Endodermal cell (in vitro differentiated cells): Measurements from ENCODE around the gene IMP4. TPM values are rescaled to one million over a fixed set of nuclear protein-coding genes. Genes with fewer than 3 reads are reported as not detected.
"Not testable (repeated sequence)": the region's sequence is repeated elsewhere in the genome, so short reads cannot be mapped to it uniquely, and the experiment has no call there.

Experiments
- DNase-seq: peaks from one replicate; pipeline ENCODE4 v3.0.0-alpha.2; 2017
- H3K27ac ChIP-seq: 2 replicates; pipeline ENCODE4 v1.5.1; 2013; ENCODE audit warnings: mild to moderate bottlenecking, low read depth, low read length, moderate library complexity
- H3K27me3 ChIP-seq: 2 replicates; pipeline ENCODE4 v1.6.1; 2013; ENCODE audit warnings: mild to moderate bottlenecking, low read length, moderate library complexity; ENCODE audit not compliant: insufficient read depth, control insufficient read depth, poor library complexity, severe bottlenecking
- H3K36me3 ChIP-seq: 2 replicates; pipeline ENCODE4 v1.7.0; 2013; ENCODE audit warnings: mild to moderate bottlenecking, low read length, moderate library complexity; ENCODE audit not compliant: control insufficient read depth, insufficient read depth
- H3K4me1 ChIP-seq: one replicate; pipeline ENCODE4 v1.7.0; 2013; ENCODE audit warnings: low read length; ENCODE audit not compliant: control insufficient read depth, insufficient read depth
- H3K4me3 ChIP-seq: 2 replicates; pipeline ENCODE4 v1.5.1; 2013; ENCODE audit warnings: mild to moderate bottlenecking, low read length, moderate library complexity
- H3K9ac ChIP-seq: 2 replicates; pipeline ENCODE4 v1.6.1; 2013; ENCODE audit warnings: mild to moderate bottlenecking, low read length, moderate library complexity; ENCODE audit not compliant: poor library complexity, severe bottlenecking; ENCODE audit errors: extremely low read depth
- H3K9me3 ChIP-seq: 2 replicates; pipeline ENCODE4 v1.6.1; 2013; ENCODE audit warnings: mild to moderate bottlenecking, low read length, moderate library complexity; ENCODE audit not compliant: control insufficient read depth
- H3K27ac Mint-ChIP-seq: 2 replicates; pipeline ENCODE4 v1.8.0; 2020; ENCODE audit warnings: mixed read lengths
- H3K27me3 Mint-ChIP-seq: 2 replicates; pipeline ENCODE4 v1.8.0; 2021; ENCODE audit warnings: mild to moderate bottlenecking, mixed read lengths; ENCODE audit not compliant: insufficient read depth
- H3K36me3 Mint-ChIP-seq: 2 replicates; pipeline ENCODE4 v1.8.0; 2020; ENCODE audit warnings: low read depth, mixed read lengths
- H3K4me1 Mint-ChIP-seq: 2 replicates; pipeline ENCODE4 v1.8.0; 2020; ENCODE audit warnings: mixed read lengths
- H3K4me3 Mint-ChIP-seq: 2 replicates; pipeline ENCODE4 v1.8.0; 2020; ENCODE audit warnings: mild to moderate bottlenecking, moderate library complexity, mixed read lengths
- H3K9me3 Mint-ChIP-seq: 2 replicates; pipeline ENCODE4 v1.8.0; 2020; ENCODE audit warnings: mild to moderate bottlenecking, mixed read lengths
- WGBS, 2 experiments: methylation state at CpG; one replicate each; pipeline versions ENCODE4 v1.1.5 to v1.1.7; 2013; ENCODE audit warnings: missing lambda C conversion rate in 2 of 2, mixed read lengths in 1 of 2; ENCODE audit not compliant: insufficient coverage in 1 of 2, insufficient read length in 1 of 2; 5-methylcytosine and 5-hydroxymethylcytosine counted together
- total RNA-seq, 2 donors: library from RNA; stranded (reverse); fragmentation: NEBNext Ultra II Directional in 1 of 2; extraction: Animal tissue kit (Norgen Biotek cat#: 25700) in 1 of 2; gene quantifications; 2 replicates in 1 of 2; 3 replicates in 1 of 2; pipeline ENCODE4 v1.2.1, GENCODE V29; 2021
- TF ChIP-seq, protein P1 (sequence below): fragments of 200-600 bp; sonication (generic); conservative IDR thresholded peaks from 2 replicates; pipeline ENCODE4 v1.5.0; 2021; ENCODE audit warnings: antibody characterized with exemption, mild to moderate bottlenecking

Gene IMP4
- total RNA-seq, 2 donors from 2014 or later = 47.1 to 55.1 TPM

DNA sequence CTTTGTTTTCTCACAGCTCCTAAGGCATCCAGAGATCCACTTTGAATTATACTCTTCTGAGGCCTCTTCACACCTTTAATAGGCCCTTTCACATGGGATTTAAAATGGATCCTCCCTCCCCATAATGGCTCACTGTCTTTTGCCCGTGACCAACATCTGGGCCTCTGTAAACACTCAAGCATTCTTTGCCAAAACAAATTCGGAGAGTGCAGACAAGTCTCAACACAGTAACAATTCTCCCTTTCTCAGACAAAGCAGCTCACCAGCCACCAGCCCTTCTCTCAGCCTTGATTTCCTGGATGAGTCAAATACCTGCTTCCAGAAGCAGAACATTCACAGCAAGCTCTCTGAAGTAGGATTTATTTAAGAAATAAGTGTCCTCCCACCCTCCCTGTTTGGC lies 14.0 kb upstream of the IMP4 start:
- H3K4me3 Mint-ChIP-seq = no peak overlapping the region

GRCh38 chr2:130332271-130333073 lies 10.2 kb upstream of the IMP4 start:
- Histone ChIP-seq H3K4me3 (no peak overlapping the region), H3K4me1 (peaks cover 6% of the 10 kb centered on the region), H3K9ac (no peak overlapping the region), H3K36me3 (no peaks in the 10 kb centered on the region), H3K27me3 (peaks cover 11% of the 10 kb centered on the region), H3K9me3 (no peaks in the 10 kb centered on the region), H3K27ac (no peak overlapping the region)
- TF ChIP-seq, protein P1, sequence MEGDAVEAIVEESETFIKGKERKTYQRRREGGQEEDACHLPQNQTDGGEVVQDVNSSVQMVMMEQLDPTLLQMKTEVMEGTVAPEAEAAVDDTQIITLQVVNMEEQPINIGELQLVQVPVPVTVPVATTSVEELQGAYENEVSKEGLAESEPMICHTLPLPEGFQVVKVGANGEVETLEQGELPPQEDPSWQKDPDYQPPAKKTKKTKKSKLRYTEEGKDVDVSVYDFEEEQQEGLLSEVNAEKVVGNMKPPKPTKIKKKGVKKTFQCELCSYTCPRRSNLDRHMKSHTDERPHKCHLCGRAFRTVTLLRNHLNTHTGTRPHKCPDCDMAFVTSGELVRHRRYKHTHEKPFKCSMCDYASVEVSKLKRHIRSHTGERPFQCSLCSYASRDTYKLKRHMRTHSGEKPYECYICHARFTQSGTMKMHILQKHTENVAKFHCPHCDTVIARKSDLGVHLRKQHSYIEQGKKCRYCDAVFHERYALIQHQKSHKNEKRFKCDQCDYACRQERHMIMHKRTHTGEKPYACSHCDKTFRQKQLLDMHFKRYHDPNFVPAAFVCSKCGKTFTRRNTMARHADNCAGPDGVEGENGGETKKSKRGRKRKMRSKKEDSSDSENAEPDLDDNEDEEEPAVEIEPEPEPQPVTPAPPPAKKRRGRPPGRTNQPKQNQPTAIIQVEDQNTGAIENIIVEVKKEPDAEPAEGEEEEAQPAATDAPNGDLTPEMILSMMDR = peak; percentile 99
- Mint-ChIP-seq H3K27me3 (peaks cover 48% of the 10 kb centered on the region), H3K4me3 (peak overlapping the region; percentile 44), H3K36me3 (no peaks in the 10 kb centered on the region), H3K4me1 (peaks cover 16% of the 10 kb centered on the region), H3K27ac (peak overlapping the region; percentile 74), H3K9me3 (peaks cover 1% of the 10 kb centered on the region)
- DNase-seq = peak; percentile 94
- WGBS, 2 experiments = 46 to 52% methylated on average over 10 to 29 of the region's 29 CpGs

More for the DNA sequence above, 14.0 kb upstream of the IMP4 start:
- Histone ChIP-seq H3K4me1 (peaks cover 6% of the 10 kb centered on the region), H3K27me3 (peaks cover 18% of the 10 kb centered on the region), H3K36me3 (no peaks in the 10 kb centered on the region), H3K27ac (no peak overlapping the region), H3K9me3 (no peaks in the 10 kb centered on the region), H3K9ac (no peak overlapping the region), H3K4me3 (no peak overlapping the region)
- H3K27me3 Mint-ChIP-seq = peaks cover 59% of the 10 kb centered on the region
- peak; percentile 67 for DNase-seq
- H3K4me1 Mint-ChIP-seq = peaks cover 11% of the 10 kb centered on the region
- H3K27ac Mint-ChIP-seq = peak overlapping the region; percentile 3
- H3K9me3 Mint-ChIP-seq = peaks cover 3% of the 10 kb centered on the region
- TF ChIP-seq, protein P1 = no peak
- H3K36me3 Mint-ChIP-seq = no peaks in the 10 kb centered on the region
- WGBS, 2 experiments = 36 to 52% methylated on average over 2 of the region's 2 CpGs

- H3K9me3 ChIP-seq, H3K27ac ChIP-seq, H3K9me3 Mint-ChIP-seq, H3K36me3 Mint-ChIP-seq, H3K36me3 ChIP-seq, H3K9ac ChIP-seq, H3K4me3 Mint-ChIP-seq, H3K27ac Mint-ChIP-seq, H3K4me1 ChIP-seq, DNase-seq, H3K4me3 ChIP-seq: not testable (repeated sequence)
- 95 to 97% methylated on average over 8 of the region's 8 CpGs for WGBS, 2 experiments
- peaks cover 11% of the 10 kb centered on the region for H3K27me3 ChIP-seq
- H3K27me3 Mint-ChIP-seq = peaks cover 43% of the 10 kb centered on the region
- peaks cover 17% of the 10 kb centered on the region for H3K4me1 Mint-ChIP-seq
These were observed 9.4 kb upstream of the IMP4 start for GRCh38 chr2:130333253-130333652.
